T-helper 9 cell (primary cell): ENCODE measurements around the gene CLEC7A.

Source experiments
- DNase-seq: peaks from one replicate; pipeline ENCODE4 v3.0.0-alpha.2; 2020

Gene CLEC7A

GRCh38 chr12:10136637-10137205, 6.7 kb upstream of the CLEC7A start:
- no peak for DNase-seq

- DNase-seq = no peak
Measured at GRCh38 chr12:10135126-10135525, 5.1 kb upstream of the CLEC7A start.

- no peak for DNase-seq
Measured at GRCh38 chr12:10132850-10133370, 2.9 kb upstream of the CLEC7A start.

- no peak for DNase-seq
Measured at GRCh38 chr12:10131111-10131690, 1.2 kb upstream of the CLEC7A start.

GRCh38 chr12:10128687-10129086, 1.3 kb downstream of the CLEC7A start:
- no peak for DNase-seq

GRCh38 chr12:10126413-10126812, 3.6 kb downstream of the CLEC7A start:
- DNase-seq = no peak

- DNase-seq = no peak
Measured at GRCh38 chr12:10122689-10123088, 7.3 kb downstream of the CLEC7A start.

GRCh38 chr12:10121278-10121677, 8.7 kb downstream of the CLEC7A start:
- no peak for DNase-seq

GRCh38 chr12:10119066-10119465, 10.9 kb downstream of the CLEC7A start:
- no peak for DNase-seq

GRCh38 chr12:10115890-10116289, 14.1 kb downstream of the CLEC7A start:
- DNase-seq = no peak

- no peak for DNase-seq
Measured at GRCh38 chr12:10115311-10115710, 14.7 kb downstream of the CLEC7A start.

GRCh38 chr12:10113920-10114319, 16.1 kb downstream of the CLEC7A start:
- DNase-seq = no peak

GRCh38 chr12:10113075-10113474, 16.9 kb downstream of the CLEC7A start:
- DNase-seq = no peak

- DNase-seq = no peak
Measured at GRCh38 chr12:10111451-10111850, 18.5 kb downstream of the CLEC7A start.

- DNase-seq = no peak
Measured at GRCh38 chr12:10110256-10110844, 19.6 kb downstream of the CLEC7A start.

GRCh38 chr12:10102322-10102721, 27.7 kb downstream of the CLEC7A start:
- no peak for DNase-seq

- DNase-seq = no peak
Measured at GRCh38 chr12:10101648-10102220, 28.3 kb downstream of the CLEC7A start.

GRCh38 chr12:10101042-10101579, 28.9 kb downstream of the CLEC7A start:
- DNase-seq = no peak

GRCh38 chr12:10098791-10099190, 31.2 kb downstream of the CLEC7A start, which contains the start of gene CLEC1A:
CLEC1A (minus strand) TSS chr12:10098985; CDS start chr12:10098922, 63 bp downstream.
- DNase-seq = no peak

- no peak for DNase-seq
Measured at GRCh38 chr12:10097521-10097920, 32.5 kb downstream of the CLEC7A start.

GRCh38 chr12:10095971-10096370, 34.0 kb downstream of the CLEC7A start:
- no peak for DNase-seq

GRCh38 chr12:10094646-10095395, 35.2 kb downstream of the CLEC7A start:
- DNase-seq = no peak
